ENCODE results near the gene CLCN5.

DNA sequence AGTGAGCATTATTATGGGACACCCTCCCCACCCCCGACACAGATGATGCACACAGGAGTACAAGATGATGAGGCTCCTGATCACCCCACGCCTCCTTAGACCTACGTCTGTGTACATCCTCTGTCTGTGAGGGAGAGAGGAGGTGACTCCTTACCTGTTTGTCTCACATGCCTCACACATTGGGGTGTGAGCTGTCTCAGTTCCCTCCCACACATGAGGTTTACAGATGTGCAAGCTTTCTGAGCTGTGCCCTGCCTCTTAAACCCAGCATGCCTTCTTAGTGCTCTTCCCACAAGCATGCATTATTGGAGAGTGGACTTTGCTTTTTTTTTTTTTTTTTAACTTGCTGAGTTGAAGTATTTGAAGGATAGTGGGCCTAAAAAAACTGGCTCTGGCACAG lies 76.7 kb downstream of the CLCN5 start:
- TF ChIP-seq, protein P1, sequence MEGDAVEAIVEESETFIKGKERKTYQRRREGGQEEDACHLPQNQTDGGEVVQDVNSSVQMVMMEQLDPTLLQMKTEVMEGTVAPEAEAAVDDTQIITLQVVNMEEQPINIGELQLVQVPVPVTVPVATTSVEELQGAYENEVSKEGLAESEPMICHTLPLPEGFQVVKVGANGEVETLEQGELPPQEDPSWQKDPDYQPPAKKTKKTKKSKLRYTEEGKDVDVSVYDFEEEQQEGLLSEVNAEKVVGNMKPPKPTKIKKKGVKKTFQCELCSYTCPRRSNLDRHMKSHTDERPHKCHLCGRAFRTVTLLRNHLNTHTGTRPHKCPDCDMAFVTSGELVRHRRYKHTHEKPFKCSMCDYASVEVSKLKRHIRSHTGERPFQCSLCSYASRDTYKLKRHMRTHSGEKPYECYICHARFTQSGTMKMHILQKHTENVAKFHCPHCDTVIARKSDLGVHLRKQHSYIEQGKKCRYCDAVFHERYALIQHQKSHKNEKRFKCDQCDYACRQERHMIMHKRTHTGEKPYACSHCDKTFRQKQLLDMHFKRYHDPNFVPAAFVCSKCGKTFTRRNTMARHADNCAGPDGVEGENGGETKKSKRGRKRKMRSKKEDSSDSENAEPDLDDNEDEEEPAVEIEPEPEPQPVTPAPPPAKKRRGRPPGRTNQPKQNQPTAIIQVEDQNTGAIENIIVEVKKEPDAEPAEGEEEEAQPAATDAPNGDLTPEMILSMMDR (IDR thresholded peaks at IDR 0.05) = no peak
- TF ChIP-seq POLR2A (IDR thresholded peaks at IDR 0.05) = no peak

All from Peyer's patch (tissue), 4 donors.